Breast epithelium (tissue), 3 donors: ENCODE results near the gene MTRR.

Experiments
- POLR2A ChIP-seq: fragments of 450-650 bp; IDR thresholded peaks from one replicate; pipeline ENCODE4 v1.6.1; 2016; ENCODE audit warnings: antibody characterized with exemption, mild to moderate bottlenecking, moderate library complexity
- TF ChIP-seq, protein P1 (sequence below), 3 donors: fragments of 450-650 bp; IDR thresholded peaks; one replicate each; pipeline ENCODE4 v1.5.1; 2016 to 2017; ENCODE audit warnings: antibody characterized with exemption in 3 of 3, mild to moderate bottlenecking in 3 of 3, moderate library complexity in 3 of 3

- TF ChIP-seq, protein P1, sequence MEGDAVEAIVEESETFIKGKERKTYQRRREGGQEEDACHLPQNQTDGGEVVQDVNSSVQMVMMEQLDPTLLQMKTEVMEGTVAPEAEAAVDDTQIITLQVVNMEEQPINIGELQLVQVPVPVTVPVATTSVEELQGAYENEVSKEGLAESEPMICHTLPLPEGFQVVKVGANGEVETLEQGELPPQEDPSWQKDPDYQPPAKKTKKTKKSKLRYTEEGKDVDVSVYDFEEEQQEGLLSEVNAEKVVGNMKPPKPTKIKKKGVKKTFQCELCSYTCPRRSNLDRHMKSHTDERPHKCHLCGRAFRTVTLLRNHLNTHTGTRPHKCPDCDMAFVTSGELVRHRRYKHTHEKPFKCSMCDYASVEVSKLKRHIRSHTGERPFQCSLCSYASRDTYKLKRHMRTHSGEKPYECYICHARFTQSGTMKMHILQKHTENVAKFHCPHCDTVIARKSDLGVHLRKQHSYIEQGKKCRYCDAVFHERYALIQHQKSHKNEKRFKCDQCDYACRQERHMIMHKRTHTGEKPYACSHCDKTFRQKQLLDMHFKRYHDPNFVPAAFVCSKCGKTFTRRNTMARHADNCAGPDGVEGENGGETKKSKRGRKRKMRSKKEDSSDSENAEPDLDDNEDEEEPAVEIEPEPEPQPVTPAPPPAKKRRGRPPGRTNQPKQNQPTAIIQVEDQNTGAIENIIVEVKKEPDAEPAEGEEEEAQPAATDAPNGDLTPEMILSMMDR (IDR thresholded peaks at IDR 0.05) = no peak
- no peak for TF ChIP-seq POLR2A
Observed at GRCh38 chr5:7925961-7926695, 57.2 kb downstream of the MTRR start.
